Neural cell (in vitro differentiated cells): ENCODE data around the gene UBN1.

Source experiments
- CTCF ChIP-seq: fragments of 450-650 bp; IDR thresholded peaks from 2 replicates; pipeline ENCODE4 v1.5.1; 2014; ENCODE audit warnings: antibody characterized with exemption, mild to moderate bottlenecking, moderate library complexity; ENCODE audit not compliant: poor library complexity, severe bottlenecking
- EP300 ChIP-seq: fragments of 450-650 bp; conservative IDR thresholded peaks from 2 replicates; pipeline ENCODE4 v1.6.1; 2014; ENCODE audit warnings: antibody characterized with exemption, mild to moderate bottlenecking, moderate library complexity; ENCODE audit not compliant: poor library complexity, severe bottlenecking
- EZH2 ChIP-seq: fragments of 200-600, 300-800 bp; shearing (Covaris generic), sonication (generic); IDR thresholded peaks from 2 replicates; pipeline ENCODE4 v1.6.1; 2014; ENCODE audit warnings: antibody characterized with exemption, low read length, borderline replicate concordance, mild to moderate bottlenecking; ENCODE audit not compliant: insufficient read depth, poor library complexity, severe bottlenecking
- MXI1 ChIP-seq: fragments of 450-650 bp; conservative IDR thresholded peaks from 2 replicates; pipeline ENCODE4 v1.6.1; 2014; ENCODE audit warnings: antibody characterized with exemption, mild to moderate bottlenecking; ENCODE audit not compliant: poor library complexity, severe bottlenecking
- POLR2AphosphoS5 ChIP-seq: IDR thresholded peaks from 2 replicates; pipeline ENCODE4 v1.6.1; 2012
- RAD21 ChIP-seq: fragments of 450-650 bp; conservative IDR thresholded peaks from 2 replicates; pipeline ENCODE4 v1.6.1; 2014; ENCODE audit warnings: antibody characterized with exemption, mild to moderate bottlenecking, moderate library complexity
- REST ChIP-seq: IDR thresholded peaks from 2 replicates; pipeline ENCODE4 v1.6.1; 2012; ENCODE audit warnings: borderline replicate concordance
- SMC3 ChIP-seq: fragments of 450-650 bp; conservative IDR thresholded peaks from 2 replicates; pipeline ENCODE4 v1.6.1; 2014; ENCODE audit warnings: antibody characterized with exemption, mild to moderate bottlenecking, moderate library complexity; ENCODE audit not compliant: poor library complexity
- TAF1 ChIP-seq: IDR thresholded peaks from 2 replicates; pipeline ENCODE4 v1.6.1; 2012; ENCODE audit warnings: low read depth

- TF ChIP-seq CTCF (no peak), EZH2 (no peak), EP300 (no peak), TAF1 (no peak), MXI1 (no peak), POLR2AphosphoS5 (no peak), REST (no peak), RAD21 (no peak), SMC3 (no peak)
These were observed 37.9 kb downstream of the UBN1 start for GRCh38 chr16:4884972-4885874.
